NCI-H446 (cell line): ENCODE results near the gene VPS16.
A peak's percentile ranks its signal among the peaks of the same experiment; 100 is the strongest.
"Not testable (repeated sequence)": the region's sequence is repeated elsewhere in the genome, so short reads cannot be mapped to it uniquely, and the experiment has no call there.

ENCODE experiments used
- DNase-seq, 2 experiments: peaks; one replicate each; lab custom pipeline; 2025; lab: John Stamatoyannopoulos, UW

The VPS16 gene

GRCh38 chr20:2807019-2807418, 33.5 kb upstream of the VPS16 start:
- no peak for DNase-seq

- DNase-seq: not testable (repeated sequence)
Observed at GRCh38 chr20:2807929-2808328, 32.6 kb upstream of the VPS16 start.

GRCh38 chr20:2809690-2810089, 30.9 kb upstream of the VPS16 start:
- no peak for DNase-seq

- no peak for DNase-seq
Observed at GRCh38 chr20:2812189-2812588, 28.4 kb upstream of the VPS16 start.

GRCh38 chr20:2814076-2814475, 26.5 kb upstream of the VPS16 start:
- DNase-seq: no peak

GRCh38 chr20:2814587-2815051, 25.9 kb upstream of the VPS16 start, which contains the start of gene C20orf141:
Gene C20orf141, plus strand, starts transcription at chr20:2814987. Its CDS starts 198 bp downstream, at chr20:2815185.
- DNase-seq: peak in 1 of 2 experiments; percentile 55

- no peak for DNase-seq
Observed at GRCh38 chr20:2815242-2815900, 25.2 kb upstream of the VPS16 start.

- no peak for DNase-seq
Observed at GRCh38 chr20:2816030-2816582, 24.4 kb upstream of the VPS16 start, which contains the start of gene TMEM239. Gene TMEM239, plus strand, starts transcription at chr20:2816364. Its CDS starts 191 bp downstream, at chr20:2816555.

GRCh38 chr20:2816583-2817340, 23.8 kb upstream of the VPS16 start:
- DNase-seq: no peak

- no peak for DNase-seq
Observed at GRCh38 chr20:2817341-2817726, 23.2 kb upstream of the VPS16 start.

GRCh38 chr20:2817891-2818595, 22.5 kb upstream of the VPS16 start:
- no peak for DNase-seq

- no peak for DNase-seq
Observed at GRCh38 chr20:2820084-2820895, 20.3 kb upstream of the VPS16 start.

- no peak for DNase-seq
Observed at GRCh38 chr20:2820896-2821869, 19.4 kb upstream of the VPS16 start.

- no peak for DNase-seq
Observed at GRCh38 chr20:2822073-2822472, 18.5 kb upstream of the VPS16 start.

GRCh38 chr20:2825761-2826160, 14.8 kb upstream of the VPS16 start:
- no peak for DNase-seq

- no peak for DNase-seq
Observed at GRCh38 chr20:2826655-2827054, 13.9 kb upstream of the VPS16 start.

GRCh38 chr20:2829376-2829775, 11.2 kb upstream of the VPS16 start:
- DNase-seq: no peak

- DNase-seq: not testable (repeated sequence)
Observed at GRCh38 chr20:2831206-2831605, 9.3 kb upstream of the VPS16 start.

- DNase-seq: no peak
Observed at GRCh38 chr20:2833761-2834160, 6.8 kb upstream of the VPS16 start.

- no peak for DNase-seq
Observed at GRCh38 chr20:2834401-2835110, 6.0 kb upstream of the VPS16 start.
